K562 (cell line): ENCODE data around the gene NCAPD2. TPM values are rescaled to one million over a fixed set of nuclear protein-coding genes. Genes with fewer than 3 reads are reported as not detected.

Experiments
- CHD4 ChIP-seq: fragments of 200-600 bp; sonication (generic); IDR thresholded peaks from 3 replicates; pipeline ENCODE4 v1.6.1; 2012; ENCODE audit warnings: low read depth, mild to moderate bottlenecking, mixed read lengths, low read length, inconsistent platforms; ENCODE audit not compliant: insufficient read depth, insufficient replicate concordance, poor library complexity, severe bottlenecking
- EP400 ChIP-seq: fragments of 450-650 bp; IDR thresholded peaks from 2 replicates; pipeline ENCODE4 v1.6.1; 2017; ENCODE audit warnings: antibody characterized with exemption, mild to moderate bottlenecking, moderate library complexity
- ETV1 ChIP-seq: fragments of 450-650 bp; conservative IDR thresholded peaks from 2 replicates; pipeline ENCODE4 v1.6.1; 2016; ENCODE audit warnings: missing genetic modification characterization, control low read depth, low read depth, missing compliant biosample characterization
- FOXK2 ChIP-seq, 2 experiments: fragments of 450-650 bp; IDR thresholded peaks in 1 of 2; conservative IDR thresholded peaks in 1 of 2; 2 replicates each; pipeline ENCODE4 v1.6.1; 2016; ENCODE audit warnings: low read depth in 2 of 2, mild to moderate bottlenecking in 1 of 2
- HOXB6 ChIP-seq: fragments of 250-450 bp; sonication (Bioruptor Pico); IDR thresholded peaks from 2 replicates; pipeline ENCODE4 v1.5.1; 2022; ENCODE audit warnings: mild to moderate bottlenecking, borderline replicate concordance
- HSF4 ChIP-seq: fragments of 250-450 bp; sonication (Bioruptor Pico); IDR thresholded peaks from 2 replicates; pipeline ENCODE4 v2.1.2; 2022; ENCODE audit warnings: mild to moderate bottlenecking, moderate library complexity, borderline replicate concordance
- KLF10 ChIP-seq: fragments of 250-450 bp; sonication (Bioruptor Pico); IDR thresholded peaks from 2 replicates; pipeline ENCODE4 v1.6.1; 2021; ENCODE audit warnings: matching md5 sums
- NONO ChIP-seq, 2 experiments: fragments of 200-400 bp in 1 of 2; fragments of 450-650 bp in 1 of 2; formaldehyde crosslinking in 1 of 2; IDR thresholded peaks; 2 replicates each; pipeline ENCODE4 v1.6.1; 2017; ENCODE audit warnings: low read depth in 2 of 2, mild to moderate bottlenecking in 2 of 2, moderate library complexity in 2 of 2, low read length in 1 of 2
- NR2C1 ChIP-seq, 2 experiments: fragments of 450-650 bp; IDR thresholded peaks; 2 replicates each; pipeline ENCODE4 v1.6.1; 2017; ENCODE audit warnings: mild to moderate bottlenecking in 2 of 2, antibody characterized with exemption in 1 of 2, inconsistent platforms in 1 of 2, missing compliant biosample characterization in 1 of 2, missing genetic modification characterization in 1 of 2
- PHTF2 ChIP-seq: fragments of 250-450 bp; sonication (Bioruptor Pico); IDR thresholded peaks from 2 replicates; pipeline ENCODE4 v1.5.0; 2021; ENCODE audit warnings: mild to moderate bottlenecking
- POLR2AphosphoS2 ChIP-seq: IDR thresholded peaks from 2 replicates; pipeline ENCODE4 v1.6.1; 2012; ENCODE audit warnings: low read length, improper control_type of control experiment
- RBBP5 ChIP-seq: fragments of 200-600 bp; sonication (generic); IDR thresholded peaks from 2 replicates; pipeline ENCODE4 v1.6.1; 2012; ENCODE audit warnings: borderline replicate concordance, mild to moderate bottlenecking, low read length, control low read depth, inconsistent platforms; ENCODE audit not compliant: insufficient read depth, poor library complexity, severe bottlenecking
- TAF1 ChIP-seq: IDR thresholded peaks from 2 replicates; pipeline ENCODE4 v1.6.1; 2011; ENCODE audit warnings: mild to moderate bottlenecking, low read length, moderate library complexity; ENCODE audit not compliant: insufficient read depth, control insufficient read depth, severe bottlenecking; ENCODE audit errors: extremely low read depth
- ZFPM2 ChIP-seq: fragments of 250-450 bp; sonication (Bioruptor Pico); IDR thresholded peaks from 2 replicates; pipeline ENCODE4 v1.5.1; 2022; ENCODE audit warnings: mild to moderate bottlenecking
- ZNF121 ChIP-seq: sonication (generic); formaldehyde crosslinking; conservative IDR thresholded peaks from 2 replicates; pipeline ENCODE4 v1.8.0; 2022; ENCODE audit warnings: missing genetic modification reagents
- ZNF133 ChIP-seq: fragments of 250-450 bp; sonication (Bioruptor Pico); IDR thresholded peaks from 2 replicates; pipeline ENCODE4 v1.4.0; 2020; ENCODE audit warnings: mild to moderate bottlenecking
- ZNF165 ChIP-seq: fragments of 250-450 bp; sonication (Bioruptor Pico); IDR thresholded peaks from 2 replicates; pipeline ENCODE4 v1.4.0; 2020; ENCODE audit warnings: borderline replicate concordance
- ZNF217 ChIP-seq: sonication (generic); formaldehyde crosslinking; IDR thresholded peaks from 2 replicates; pipeline ENCODE4 v1.8.0; 2022; ENCODE audit warnings: mild to moderate bottlenecking, missing genetic modification reagents
- ZNF436 ChIP-seq: fragments of 250-450, 450-650 bp; sonication (Bioruptor Pico); formaldehyde crosslinking; IDR thresholded peaks from 2 replicates; pipeline ENCODE4 v1.7.0; 2020; ENCODE audit warnings: mild to moderate bottlenecking
- ZNF589 ChIP-seq: fragments of 200-800 bp; sonication (Bioruptor generic); IDR thresholded peaks from 2 replicates; pipeline ENCODE4 v1.6.1; 2016; ENCODE audit warnings: low read depth, missing genetic modification characterization, missing compliant biosample characterization
- polyA plus RNA-seq, 8 experiments: library from polyadenylated mRNA; depleted of rRNA in 4 of 8; stranded (reverse) in 5 of 8; unstranded in 3 of 8; fragments of >200 nt; fragmentation: Nextera tagmentation in 2 of 8; fragmentation: Illumina TruSeq in 1 of 8; extraction: Ambion mirVana in 2 of 8; extraction: Trizol in 1 of 8; gene quantifications; 2 replicates each; pipeline versions ENCODE4 v1.2.1 to v1.2.3, GENCODE V29; 2011 to 2014; ENCODE audit warnings: inconsistent platforms in 1 of 8, missing spikeins in 1 of 8
- total RNA-seq, 7 experiments: library from RNA; depleted of rRNA in 6 of 7; stranded (reverse); fragments of >200 nt in 6 of 7; fragmentation: Illumina TruSeq in 2 of 7; extraction: Trizol in 2 of 7; gene quantifications; 2 replicates each; pipeline versions ENCODE4 v1.2.1 to v1.2.3, GENCODE V29; 2011 to 2021; ENCODE audit warnings: low replicate concordance in 1 of 7
- TF ChIP-seq, protein P1 (sequence below): fragments of 450-650 bp; conservative IDR thresholded peaks from 2 replicates; pipeline ENCODE4 v1.6.1; 2016; ENCODE audit warnings: missing genetic modification characterization, low read depth, mild to moderate bottlenecking, missing compliant biosample characterization, moderate library complexity
- TF ChIP-seq, protein P2 (sequence below), 3 experiments: IDR thresholded peaks in 2 of 3; conservative IDR thresholded peaks in 1 of 3; 2 replicates each; pipeline ENCODE4 v1.5.1; 2011 to 2012; ENCODE audit warnings: low read length in 3 of 3, mild to moderate bottlenecking in 3 of 3, control low read depth in 2 of 3, improper control_type of control experiment in 1 of 3, inconsistent platforms in 1 of 3, low read depth in 1 of 3, mixed read lengths in 1 of 3, moderate library complexity in 1 of 3; ENCODE audit not compliant: insufficient read depth in 2 of 3

The NCAPD2 gene
- total and polyA plus RNA-seq, 9 of the 15 experiments (the other 6 are each of a cell fraction or from before 2014, with no cell fraction given): 16.9 to 93.7 (median 68.3) TPM

DNA sequence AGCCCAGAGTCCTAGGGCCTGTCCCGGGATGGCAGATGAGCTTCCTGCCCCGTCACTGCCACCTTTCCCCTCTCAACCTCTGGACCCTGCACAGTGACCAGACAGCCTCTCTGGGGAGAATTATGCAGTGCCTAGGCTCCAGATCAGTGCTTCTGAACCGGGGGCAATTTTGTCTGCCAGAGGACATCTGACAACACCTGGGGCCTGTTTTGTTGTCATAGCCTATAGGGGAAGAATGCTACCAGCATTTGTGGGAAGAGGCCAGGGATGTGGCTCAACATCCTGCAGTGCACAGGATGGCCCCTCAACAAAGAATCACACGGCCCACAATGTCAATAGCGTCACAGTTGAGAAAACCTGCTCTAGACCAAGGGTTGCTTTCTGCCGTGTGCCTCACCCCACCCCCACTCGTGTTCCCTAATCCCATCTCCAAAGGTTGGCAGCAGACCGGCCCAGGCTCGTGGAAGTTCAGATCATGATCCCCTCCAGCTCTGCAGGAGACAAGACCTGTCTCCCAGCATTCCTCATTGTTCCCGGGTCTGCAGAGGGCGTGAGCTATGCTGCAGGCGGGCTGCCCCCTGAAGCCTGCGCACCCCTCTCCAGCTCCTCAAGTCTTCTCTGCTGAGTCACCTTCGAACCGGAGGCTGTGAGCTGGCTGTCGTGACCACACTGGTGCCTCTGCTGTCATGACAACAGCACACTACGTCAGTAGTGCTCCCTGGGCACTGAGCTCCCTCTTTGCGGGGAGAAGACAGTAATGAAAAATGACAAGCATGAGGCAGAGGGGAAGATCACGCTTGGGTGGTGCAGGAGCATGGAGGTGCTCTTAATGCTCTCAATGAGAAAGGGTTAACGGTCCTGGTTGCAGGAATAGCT, 38.4 kb downstream of the NCAPD2 start (continued):
- TF ChIP-seq ZNF436: no peak
- no peak for TF ChIP-seq HSF4
- TF ChIP-seq, protein P1, sequence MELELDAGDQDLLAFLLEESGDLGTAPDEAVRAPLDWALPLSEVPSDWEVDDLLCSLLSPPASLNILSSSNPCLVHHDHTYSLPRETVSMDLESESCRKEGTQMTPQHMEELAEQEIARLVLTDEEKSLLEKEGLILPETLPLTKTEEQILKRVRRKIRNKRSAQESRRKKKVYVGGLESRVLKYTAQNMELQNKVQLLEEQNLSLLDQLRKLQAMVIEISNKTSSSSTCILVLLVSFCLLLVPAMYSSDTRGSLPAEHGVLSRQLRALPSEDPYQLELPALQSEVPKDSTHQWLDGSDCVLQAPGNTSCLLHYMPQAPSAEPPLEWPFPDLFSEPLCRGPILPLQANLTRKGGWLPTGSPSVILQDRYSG: no peak
- no peak for TF ChIP-seq ZNF133 (CRISPR knock-in tag)
- no peak for TF ChIP-seq PHTF2 (CRISPR knock-in tag)
- TF ChIP-seq NONO (IDR thresholded peaks at IDR 0.05; ENCODE audit: low read depth in 2 of 2, low read length in 1 of 2): no peak
- TF ChIP-seq ZNF121 (CRISPR knock-in tag): no peak
- no peak for TF ChIP-seq HOXB6 (CRISPR knock-in tag)
- no peak for TF ChIP-seq ETV1 (tag)
- TF ChIP-seq, protein P2, sequence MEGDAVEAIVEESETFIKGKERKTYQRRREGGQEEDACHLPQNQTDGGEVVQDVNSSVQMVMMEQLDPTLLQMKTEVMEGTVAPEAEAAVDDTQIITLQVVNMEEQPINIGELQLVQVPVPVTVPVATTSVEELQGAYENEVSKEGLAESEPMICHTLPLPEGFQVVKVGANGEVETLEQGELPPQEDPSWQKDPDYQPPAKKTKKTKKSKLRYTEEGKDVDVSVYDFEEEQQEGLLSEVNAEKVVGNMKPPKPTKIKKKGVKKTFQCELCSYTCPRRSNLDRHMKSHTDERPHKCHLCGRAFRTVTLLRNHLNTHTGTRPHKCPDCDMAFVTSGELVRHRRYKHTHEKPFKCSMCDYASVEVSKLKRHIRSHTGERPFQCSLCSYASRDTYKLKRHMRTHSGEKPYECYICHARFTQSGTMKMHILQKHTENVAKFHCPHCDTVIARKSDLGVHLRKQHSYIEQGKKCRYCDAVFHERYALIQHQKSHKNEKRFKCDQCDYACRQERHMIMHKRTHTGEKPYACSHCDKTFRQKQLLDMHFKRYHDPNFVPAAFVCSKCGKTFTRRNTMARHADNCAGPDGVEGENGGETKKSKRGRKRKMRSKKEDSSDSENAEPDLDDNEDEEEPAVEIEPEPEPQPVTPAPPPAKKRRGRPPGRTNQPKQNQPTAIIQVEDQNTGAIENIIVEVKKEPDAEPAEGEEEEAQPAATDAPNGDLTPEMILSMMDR (IDR thresholded peaks at IDR 0.05 in 2 of 3, conservative IDR thresholded peaks at IDR 0.05 in 1 of 3; ENCODE audit: insufficient read depth in 2 of 3, low read depth in 1 of 3, low read length in 3 of 3): no peak
- TF ChIP-seq NR2C1 (IDR thresholded peaks at IDR 0.05): no peak
- TF ChIP-seq NR2C1 (tag; IDR thresholded peaks at IDR 0.05): no peak
- TF ChIP-seq ZNF217 (CRISPR knock-in tag): no peak
- TF ChIP-seq TAF1: no peak
- TF ChIP-seq RBBP5: peak; percentile 9
- TF ChIP-seq ZFPM2 (CRISPR knock-in tag): no peak
- TF ChIP-seq ZNF589 (CRISPR knock-in tag): no peak
- peak; percentile 77 for TF ChIP-seq POLR2AphosphoS2
- TF ChIP-seq ZNF165 (CRISPR knock-in tag): no peak
- no peak for TF ChIP-seq CHD4
- peak; percentile 56 for TF ChIP-seq EP400
- TF ChIP-seq FOXK2 (conservative IDR thresholded peaks at IDR 0.05 in 1 of 2, IDR thresholded peaks at IDR 0.05 in 1 of 2; ENCODE audit: low read depth in 2 of 2): peak in 1 of 2 experiments; percentile 26; a peak in 1 of 4 replicates
- no peak for TF ChIP-seq KLF10 (CRISPR knock-in tag)
